Stimulated activated CD8-positive, alpha-beta memory T cell treated with anti-CD3 and anti-CD28 coated beads, Interleukin-12 subunit alpha, Interleukin-12 subunit beta, amount 100 ng/mL, for 24 hours (primary cell): ENCODE measurements around the gene TNPO1.
"Not testable (repeated sequence)": the region's sequence is repeated elsewhere in the genome, so short reads cannot be mapped to it uniquely, and the experiment has no call there.

ENCODE experiments used
- DNase-seq: peaks from one replicate; pipeline ENCODE4 v3.0.0-alpha.2; 2020; ENCODE audit errors: extremely low read depth

TNPO1 gene

DNA sequence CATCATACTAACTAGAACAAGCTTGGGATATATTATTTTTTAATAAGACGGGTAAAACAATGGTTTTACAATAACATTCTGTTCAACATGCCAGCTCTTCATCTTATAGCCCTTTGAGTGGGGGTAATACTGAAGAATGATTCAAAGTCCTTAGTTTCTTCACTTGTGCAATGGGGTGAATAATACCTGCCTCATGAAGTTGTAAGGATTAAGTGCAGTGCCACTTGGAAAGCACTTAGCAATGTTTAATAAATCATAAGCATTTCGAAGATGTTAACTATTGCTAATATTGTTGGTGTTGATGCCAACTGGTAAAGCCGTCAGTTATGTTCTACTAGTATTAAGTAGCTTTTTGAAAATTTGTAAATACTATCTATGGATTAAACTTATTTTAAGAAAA lies 38.0 kb downstream of the TNPO1 start:
- no peak for DNase-seq

GRCh38 chr5:72855821-72856220 lies 39.4 kb downstream of the TNPO1 start:
- no peak for DNase-seq

GRCh38 chr5:72857396-72857795 lies 40.9 kb downstream of the TNPO1 start:
- DNase-seq = no peak

DNA sequence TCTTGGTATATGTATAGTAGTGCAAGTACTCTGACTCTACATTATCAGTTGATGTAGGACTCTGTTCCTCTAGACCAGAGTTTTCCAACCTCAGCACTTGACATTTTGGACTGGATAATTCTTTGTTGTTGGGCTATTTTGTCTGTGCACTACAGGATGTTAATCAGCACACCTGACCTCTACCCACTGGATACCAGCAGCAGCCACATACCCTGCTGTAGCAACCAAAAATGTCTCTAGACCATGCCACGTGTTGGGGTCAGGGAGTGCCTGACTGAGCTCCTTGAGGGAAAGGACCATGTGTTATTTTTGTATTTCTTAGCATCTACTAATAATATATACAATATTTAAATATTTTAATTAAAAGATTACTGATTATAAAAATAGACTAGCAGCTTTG lies 42.7 kb downstream of the TNPO1 start:
- no peak for DNase-seq

- DNase-seq = no peak
Measured at GRCh38 chr5:72860499-72860898, 44.0 kb downstream of the TNPO1 start.

- no peak for DNase-seq
Measured at GRCh38 chr5:72871366-72872024, 55.0 kb downstream of the TNPO1 start.

DNA sequence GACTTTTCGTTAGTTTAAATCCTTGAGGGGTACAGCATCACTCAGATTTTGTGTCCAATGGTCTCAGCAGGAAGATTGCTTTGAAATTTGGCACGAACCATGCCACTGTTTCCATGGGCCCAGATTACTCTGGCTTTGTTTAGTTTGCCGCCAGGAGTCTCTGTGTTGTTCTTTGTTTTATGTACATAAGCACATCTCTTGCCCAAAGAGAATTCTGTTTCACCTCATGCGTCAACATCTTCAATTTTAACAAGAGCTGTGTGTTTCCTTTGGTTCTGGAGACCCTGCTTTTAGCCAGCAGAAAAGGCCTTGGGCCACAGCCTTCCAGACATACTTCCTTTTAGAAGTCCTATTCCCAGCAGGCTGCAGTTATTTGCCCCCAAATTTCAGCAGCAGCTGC lies 62.4 kb downstream of the TNPO1 start:
- no peak for DNase-seq

DNA sequence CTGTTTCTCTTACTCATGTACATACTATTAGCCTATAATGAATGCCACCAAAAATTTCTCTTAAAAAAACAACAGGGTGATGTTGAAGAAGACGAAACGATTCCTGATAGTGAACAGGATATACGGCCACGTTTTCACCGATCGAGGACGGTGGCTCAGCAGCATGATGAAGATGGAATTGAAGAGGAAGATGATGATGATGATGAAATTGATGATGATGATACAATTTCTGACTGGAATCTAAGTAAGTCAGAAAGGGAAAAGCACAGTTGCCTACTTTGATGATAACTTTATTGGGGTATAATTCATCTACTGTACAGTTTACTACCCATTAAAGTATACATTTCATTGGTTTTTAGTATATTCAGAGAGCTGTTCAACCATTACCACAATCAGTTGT lies 66.5 kb downstream of the TNPO1 start:
- no peak for DNase-seq

GRCh38 chr5:72883850-72884249 lies 67.4 kb downstream of the TNPO1 start:
- DNase-seq = no peak

GRCh38 chr5:72884892-72885291 lies 68.4 kb downstream of the TNPO1 start:
- DNase-seq = no peak

DNA sequence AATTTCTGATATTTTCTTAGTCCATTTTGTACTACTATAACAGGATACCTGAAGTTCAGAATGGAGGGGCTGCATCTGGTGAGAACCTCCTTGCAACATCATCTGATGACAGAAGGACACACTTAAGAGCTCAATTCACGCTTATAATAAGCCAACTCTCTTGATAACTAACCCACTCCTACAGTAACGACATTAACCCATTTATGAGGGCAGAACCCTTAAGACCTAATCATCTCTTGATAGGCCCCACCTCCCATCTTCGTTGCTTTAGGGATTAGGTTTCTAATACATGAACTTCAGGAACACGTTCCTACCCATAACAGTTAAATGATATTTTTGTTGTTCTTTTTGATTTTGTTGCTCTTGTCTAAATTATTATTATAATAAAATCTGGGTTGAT lies 69.4 kb downstream of the TNPO1 start:
- DNase-seq = no peak

- DNase-seq = no peak
Measured at GRCh38 chr5:72888595-72888994, 72.1 kb downstream of the TNPO1 start.

- DNase-seq = no peak
Measured at GRCh38 chr5:72889324-72889723, 72.9 kb downstream of the TNPO1 start.

DNA sequence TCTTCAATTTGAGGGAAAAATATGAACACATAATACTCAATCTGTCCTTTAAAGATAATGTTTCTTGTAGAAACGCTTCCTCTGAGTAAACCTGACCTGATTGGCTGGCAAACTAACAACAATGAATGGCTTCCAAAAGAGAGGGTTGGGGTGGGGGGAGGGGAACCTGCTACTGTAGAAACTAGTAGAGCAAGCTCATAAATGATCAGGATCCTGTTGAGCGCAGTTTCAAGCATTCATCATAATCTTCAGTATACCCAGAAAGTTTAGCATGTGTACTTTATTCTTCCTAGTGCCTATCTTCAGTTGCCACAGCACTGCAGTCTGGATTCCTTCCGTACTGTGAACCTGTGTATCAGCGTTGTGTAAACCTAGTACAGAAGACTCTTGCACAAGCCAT lies 76.4 kb downstream of the TNPO1 start:
- no peak for DNase-seq

GRCh38 chr5:72895758-72896157 lies 79.3 kb downstream of the TNPO1 start:
- DNase-seq = no peak

- DNase-seq = no peak
Measured at GRCh38 chr5:72906806-72907205, 90.3 kb downstream of the TNPO1 start.

- DNase-seq = no peak
Measured at GRCh38 chr5:72908664-72909063, 92.2 kb downstream of the TNPO1 start.

GRCh38 chr5:72917371-72917776 lies 100.9 kb downstream of the TNPO1 start:
- no peak for DNase-seq

DNA sequence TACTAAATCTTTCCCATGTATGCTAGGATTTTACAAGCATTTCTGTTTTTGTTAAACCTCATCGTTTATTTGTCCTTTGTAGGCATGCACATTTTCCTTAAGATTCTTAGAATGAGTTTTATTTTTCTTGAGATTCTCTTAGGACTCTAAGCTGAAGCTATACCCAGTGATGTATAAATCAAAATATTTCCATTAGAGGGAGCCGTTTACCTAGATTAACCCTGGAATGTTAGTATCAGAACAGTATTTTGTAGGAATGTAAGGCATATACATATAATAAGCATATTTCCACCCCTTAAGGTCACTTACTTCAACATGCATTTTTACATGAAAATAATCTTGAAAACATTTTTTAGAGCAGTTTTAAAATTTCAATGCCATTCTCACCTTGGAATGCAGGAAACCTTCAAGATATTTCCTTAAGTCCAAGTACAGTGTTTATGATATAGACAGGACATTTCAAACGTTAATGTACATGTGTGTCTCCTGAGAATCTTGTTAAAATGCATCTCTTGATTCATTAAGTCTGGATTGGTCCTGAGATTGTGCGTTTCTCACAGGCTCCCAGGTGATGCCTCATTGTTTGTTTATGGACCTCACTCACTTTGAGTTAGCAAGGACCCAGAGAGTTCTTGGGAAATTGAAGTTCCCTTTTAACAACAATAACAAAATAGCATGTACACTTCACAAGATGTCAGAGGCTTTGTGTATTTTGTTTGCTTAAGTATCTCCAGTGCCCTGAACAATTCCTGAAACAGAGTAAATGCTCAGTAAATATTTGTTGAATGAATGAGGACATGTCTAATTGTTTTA lies 104.4 kb downstream of the TNPO1 start:
- DNase-seq = no peak

GRCh38 chr5:72921886-72922285 lies 105.4 kb downstream of the TNPO1 start:
- DNase-seq = no peak

DNA sequence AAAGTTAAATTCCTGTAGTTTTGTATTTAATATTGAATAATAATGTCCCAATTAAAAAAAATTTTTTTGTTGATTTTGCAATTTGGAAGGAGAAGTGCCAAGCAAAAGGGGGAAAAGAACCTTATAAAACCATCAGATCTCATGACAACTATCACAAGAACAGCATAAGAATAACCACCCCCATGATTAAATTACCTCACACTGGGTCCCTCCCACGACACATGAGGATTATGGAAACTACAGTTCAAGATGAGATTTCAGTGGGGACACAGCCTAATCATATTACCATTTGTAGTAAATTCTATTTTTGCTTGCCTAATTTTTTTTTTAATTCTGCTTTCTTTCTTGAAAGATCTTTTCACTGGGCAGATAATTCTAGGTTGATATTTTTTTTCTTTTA lies 106.0 kb downstream of the TNPO1 start:
- DNase-seq = no peak

- no peak for DNase-seq
Measured at GRCh38 chr5:72925336-72926010, 109.0 kb downstream of the TNPO1 start.

DNA sequence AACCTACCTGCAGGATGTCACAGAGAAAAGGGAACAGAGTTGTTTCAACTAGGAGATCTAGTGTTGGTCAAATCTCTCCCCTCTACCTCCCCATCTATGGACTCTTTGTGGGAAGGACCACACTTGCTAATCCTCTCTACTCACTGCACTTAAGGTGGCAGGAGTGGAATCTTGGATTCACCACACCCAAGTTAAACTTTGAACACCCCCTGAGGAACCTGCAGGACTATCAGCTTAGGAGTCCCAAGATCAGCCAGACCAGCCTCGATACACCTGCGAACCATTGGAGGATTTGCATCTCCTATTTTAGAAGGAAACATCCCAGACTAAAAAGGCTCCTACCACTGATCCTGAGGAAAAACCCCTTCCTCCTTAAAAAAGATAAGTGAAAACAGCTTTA lies 116.2 kb downstream of the TNPO1 start:
- not testable (repeated sequence) for DNase-seq
